WTC11 (cell line): ENCODE measurements around the gene NAA80.

Source experiments
- ATF2 ChIP-seq: sonication (generic); formaldehyde crosslinking; IDR thresholded peaks from 2 replicates; pipeline ENCODE4 v1.8.1; 2022; ENCODE audit warnings: low read depth, missing genetic modification reagents, borderline replicate concordance
- ATF6 ChIP-seq: sonication (generic); formaldehyde crosslinking; IDR thresholded peaks from 2 replicates; pipeline ENCODE4 v1.8.1; 2023; ENCODE audit warnings: mild to moderate bottlenecking, missing genetic modification reagents
- CTCF ChIP-seq: fragments of 200-600 bp; IDR thresholded peaks from 2 replicates; pipeline ENCODE4 v1.8.0; 2022; ENCODE audit warnings: antibody characterized with exemption
- E2F1 ChIP-seq: sonication (generic); formaldehyde crosslinking; IDR thresholded peaks from 2 replicates; pipeline ENCODE4 v1.8.0; 2022; ENCODE audit warnings: mild to moderate bottlenecking, missing genetic modification reagents
- ESRRA ChIP-seq: sonication (generic); formaldehyde crosslinking; IDR thresholded peaks from 2 replicates; pipeline ENCODE4 v1.8.1; 2022; ENCODE audit warnings: mild to moderate bottlenecking, missing genetic modification reagents, borderline replicate concordance
- GRHL2 ChIP-seq: fragments of 250-450 bp; sonication (Bioruptor Pico); IDR thresholded peaks from 2 replicates; pipeline ENCODE4 v1.8.0; 2022; ENCODE audit warnings: mild to moderate bottlenecking, moderate library complexity; ENCODE audit not compliant: insufficient replicate concordance, severe bottlenecking
- NR3C1 ChIP-seq: sonication (generic); formaldehyde crosslinking; conservative IDR thresholded peaks from 2 replicates; pipeline ENCODE4 v1.8.1; 2023; ENCODE audit warnings: low read depth, mild to moderate bottlenecking, missing genetic modification reagents
- SP1 ChIP-seq: sonication (generic); formaldehyde crosslinking; conservative IDR thresholded peaks from 2 replicates; pipeline ENCODE4 v1.8.1; 2022; ENCODE audit warnings: missing genetic modification reagents
- TEAD1 ChIP-seq: sonication (generic); formaldehyde crosslinking; IDR thresholded peaks from 2 replicates; pipeline ENCODE4 v1.8.0; 2022; ENCODE audit warnings: mild to moderate bottlenecking, missing genetic modification reagents
- TEAD4 ChIP-seq: sonication (generic); formaldehyde crosslinking; IDR thresholded peaks from 2 replicates; pipeline ENCODE4 v1.8.0; 2022; ENCODE audit warnings: mild to moderate bottlenecking, missing genetic modification reagents
- USF2 ChIP-seq: sonication (generic); formaldehyde crosslinking; IDR thresholded peaks from 2 replicates; pipeline ENCODE4 v1.8.1; 2023; ENCODE audit warnings: mild to moderate bottlenecking, missing genetic modification reagents, moderate library complexity
- ZNF416 ChIP-seq: fragments of 250-450 bp; sonication (Bioruptor Pico); IDR thresholded peaks from 2 replicates; pipeline ENCODE4 v1.9.0; 2021; ENCODE audit warnings: mild to moderate bottlenecking, inconsistent platforms
- TF ChIP-seq, protein P1 (sequence below): sonication (generic); formaldehyde crosslinking; IDR thresholded peaks from 2 replicates; pipeline ENCODE4 v1.8.0; 2022; ENCODE audit warnings: mild to moderate bottlenecking, missing genetic modification reagents
- TF ChIP-seq, protein P2 (sequence below): sonication (generic); formaldehyde crosslinking; IDR thresholded peaks from 2 replicates; pipeline ENCODE4 v1.8.1; 2023; ENCODE audit warnings: mild to moderate bottlenecking, missing genetic modification reagents, moderate library complexity

GRCh38 chr3:50300681-50301254, 1.6 kb upstream of the NAA80 start:
- no peak for TF ChIP-seq CTCF
- TF ChIP-seq, protein P1, sequence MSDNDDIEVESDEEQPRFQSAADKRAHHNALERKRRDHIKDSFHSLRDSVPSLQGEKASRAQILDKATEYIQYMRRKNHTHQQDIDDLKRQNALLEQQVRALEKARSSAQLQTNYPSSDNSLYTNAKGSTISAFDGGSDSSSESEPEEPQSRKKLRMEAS (CRISPR knock-in tag): no peak
- TF ChIP-seq E2F1: no peak
- TF ChIP-seq ESRRA: no peak
- TF ChIP-seq NR3C1 (CRISPR knock-in tag): no peak
- no peak for TF ChIP-seq ZNF416 (CRISPR knock-in tag)
- TF ChIP-seq ATF6 (CRISPR knock-in tag): no peak
- no peak for TF ChIP-seq USF2 (CRISPR knock-in tag)
- no peak for TF ChIP-seq SP1 (CRISPR knock-in tag)
- no peak for TF ChIP-seq GRHL2
- TF ChIP-seq TEAD4 (CRISPR knock-in tag): no peak
- no peak for TF ChIP-seq TEAD1 (CRISPR knock-in tag)
- TF ChIP-seq, protein P2, sequence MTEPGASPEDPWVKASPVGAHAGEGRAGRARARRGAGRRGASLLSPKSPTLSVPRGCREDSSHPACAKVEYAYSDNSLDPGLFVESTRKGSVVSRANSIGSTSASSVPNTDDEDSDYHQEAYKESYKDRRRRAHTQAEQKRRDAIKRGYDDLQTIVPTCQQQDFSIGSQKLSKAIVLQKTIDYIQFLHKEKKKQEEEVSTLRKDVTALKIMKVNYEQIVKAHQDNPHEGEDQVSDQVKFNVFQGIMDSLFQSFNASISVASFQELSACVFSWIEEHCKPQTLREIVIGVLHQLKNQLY: no peak
- TF ChIP-seq ATF2: no peak
